Trophoblast cell (in vitro differentiated cells and primary cell): ENCODE results near the gene MRPS22.

Source experiments
- DNase-seq, 2 donors: peaks; one replicate each; pipeline ENCODE4 v3.0.0-alpha.2; 2016
- H2AFZ ChIP-seq: 2 replicates; pipeline ENCODE4 v1.6.1; 2013; ENCODE audit warnings: low read length, moderate library complexity, mild to moderate bottlenecking; ENCODE audit not compliant: insufficient read depth, poor library complexity
- H2AK5ac ChIP-seq: 2 replicates; pipeline ENCODE4 v1.6.1; 2013; ENCODE audit warnings: mild to moderate bottlenecking, low read length
- H2BK120ac ChIP-seq: 2 replicates; pipeline ENCODE4 v1.6.1; 2013; ENCODE audit warnings: low read length, mild to moderate bottlenecking, moderate library complexity; ENCODE audit not compliant: insufficient read depth, poor library complexity
- H2BK12ac ChIP-seq: 2 replicates; pipeline ENCODE4 v1.6.1; 2013; ENCODE audit warnings: mild to moderate bottlenecking, low read length, moderate library complexity
- H2BK5ac ChIP-seq: 2 replicates; pipeline ENCODE4 v1.6.1; 2013; ENCODE audit warnings: low read length, low read depth, moderate library complexity, mild to moderate bottlenecking; ENCODE audit not compliant: poor library complexity
- H3K14ac ChIP-seq: 2 replicates; pipeline ENCODE4 v1.6.1; 2013; ENCODE audit warnings: mild to moderate bottlenecking, low read length
- H3K18ac ChIP-seq: 2 replicates; pipeline ENCODE4 v1.6.1; 2013; ENCODE audit warnings: mild to moderate bottlenecking, low read length
- H3K23ac ChIP-seq: 2 replicates; pipeline ENCODE4 v1.6.1; 2013; ENCODE audit warnings: low read length
- H3K27ac ChIP-seq: 2 replicates; pipeline ENCODE4 v1.5.1; 2013; ENCODE audit warnings: low read depth, mild to moderate bottlenecking, inconsistent platforms, low read length, moderate library complexity
- H3K27me3 ChIP-seq: 2 replicates; pipeline ENCODE4 v1.6.1; 2013; ENCODE audit warnings: inconsistent platforms, mild to moderate bottlenecking, low read length, moderate library complexity; ENCODE audit not compliant: insufficient read depth
- H3K36me3 ChIP-seq, 2 experiments: 1 replicate in 1 of 2; 2 replicates in 1 of 2; pipeline ENCODE4 v1.6.1; 2013; ENCODE audit warnings: low read length in 2 of 2, mild to moderate bottlenecking in 2 of 2, moderate library complexity in 1 of 2; ENCODE audit not compliant: insufficient read depth in 2 of 2, control insufficient read depth in 1 of 2
- H3K4ac ChIP-seq: 2 replicates; pipeline ENCODE4 v1.6.1; 2013; ENCODE audit warnings: low read depth, mild to moderate bottlenecking, low read length, moderate library complexity
- H3K4me1 ChIP-seq, 2 experiments: 1 replicate in 1 of 2; 2 replicates in 1 of 2; pipeline ENCODE4 v1.6.1; 2013; ENCODE audit warnings: low read length in 2 of 2, mild to moderate bottlenecking in 2 of 2, moderate library complexity in 1 of 2; ENCODE audit not compliant: insufficient read depth in 2 of 2, control insufficient read depth in 1 of 2
- H3K4me2 ChIP-seq: 2 replicates; pipeline ENCODE4 v1.6.1; 2013; ENCODE audit warnings: inconsistent platforms, mild to moderate bottlenecking, low read length, moderate library complexity
- H3K4me3 ChIP-seq: 2 replicates; pipeline ENCODE4 v1.5.1; 2013; ENCODE audit warnings: mild to moderate bottlenecking, low read depth, low read length, inconsistent platforms
- H3K79me1 ChIP-seq: one replicate; pipeline ENCODE4 v1.6.1; 2013; ENCODE audit warnings: low read length
- H3K79me2 ChIP-seq: 2 replicates; pipeline ENCODE4 v1.6.1; 2013; ENCODE audit warnings: low read length, mild to moderate bottlenecking; ENCODE audit not compliant: control insufficient read depth, insufficient read depth, poor library complexity
- H3K9ac ChIP-seq: 2 replicates; pipeline ENCODE4 v1.6.1; 2013; ENCODE audit warnings: mild to moderate bottlenecking, low read length
- H3K9me3 ChIP-seq: 2 replicates; pipeline ENCODE4 v1.6.1; 2013; ENCODE audit warnings: low read depth, mild to moderate bottlenecking, control low read depth, inconsistent platforms, low read length; ENCODE audit not compliant: insufficient read depth
- H4K12ac ChIP-seq: 2 replicates; pipeline ENCODE4 v1.6.1; 2013; ENCODE audit warnings: low read depth, mild to moderate bottlenecking, low read length, moderate library complexity
- H4K8ac ChIP-seq: 2 replicates; pipeline ENCODE4 v1.6.1; 2013; ENCODE audit warnings: low read depth, mild to moderate bottlenecking, low read length, moderate library complexity
- H4K91ac ChIP-seq: one replicate; pipeline ENCODE4 v1.6.1; 2013; ENCODE audit warnings: low read depth, mild to moderate bottlenecking, low read length, moderate library complexity
- WGBS: extraction: QIAGEN DNeasy Blood & Tissue Kit; methylation state at CpG from one replicate; pipeline ENCODE4 v1.1.7; 2013; ENCODE audit warnings: missing lambda C conversion rate; ENCODE audit not compliant: insufficient read length, insufficient coverage; ENCODE audit errors: extremely low coverage; 5-methylcytosine and 5-hydroxymethylcytosine counted together

Gene MRPS22

DNA sequence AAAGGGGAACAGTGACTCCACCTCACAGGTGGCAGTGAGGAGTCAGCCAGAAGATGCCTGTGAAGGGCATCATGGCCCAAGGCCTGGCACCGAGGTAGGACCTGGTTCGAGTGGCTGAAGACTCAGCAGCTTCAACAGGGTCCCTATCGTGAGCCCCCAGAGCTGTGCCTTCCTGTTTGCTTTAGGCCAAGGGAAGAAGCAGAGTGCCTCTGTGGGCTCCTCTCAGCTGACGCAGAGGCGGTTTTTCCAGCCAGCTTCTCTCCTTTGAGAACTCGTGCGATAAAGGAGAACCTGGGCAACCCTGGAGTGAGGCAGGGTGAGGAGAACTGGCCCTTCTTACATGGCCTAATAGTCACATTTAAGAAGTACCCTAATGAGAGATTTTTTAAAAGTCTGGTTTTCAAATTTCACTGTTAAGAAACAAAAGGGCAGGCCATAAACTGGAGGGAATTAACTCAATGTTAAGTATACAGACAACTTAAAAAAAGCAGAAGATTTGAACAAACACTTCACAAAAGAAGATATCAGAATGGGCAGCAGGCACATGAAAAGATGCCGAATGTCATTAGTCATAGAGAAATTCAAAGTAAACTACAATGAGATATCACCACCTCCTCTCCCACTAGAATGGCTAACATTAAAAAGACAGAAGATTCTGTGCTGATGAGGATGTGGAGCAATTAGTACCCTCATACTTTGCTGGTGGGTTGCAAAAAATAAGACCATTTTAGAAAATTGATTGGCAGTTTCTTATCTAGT lies 23.1 kb upstream of the MRPS22 start:
- WGBS: no CpG with 5 or more reads among the region's 8 CpGs
- Histone ChIP-seq H3K36me3 (no peaks in the 10 kb centered on the region), H3K79me2 (no peaks in the 10 kb centered on the region), H2AK5ac (no peak overlapping the region), H4K8ac (no peak overlapping the region), H3K27ac (no peak overlapping the region), H3K27me3 (no peaks in the 10 kb centered on the region), H3K9ac (peak overlapping the region; percentile 14), H3K23ac (no peak overlapping the region), H4K91ac (no peak overlapping the region), H3K79me1 (no peaks in the 10 kb centered on the region), H3K4me3 (no peak overlapping the region), H2BK5ac (no peak overlapping the region), H4K12ac (no peak overlapping the region), H3K9me3 (no peaks in the 10 kb centered on the region), H2AFZ (no peak overlapping the region), H3K4me1 (peaks cover 4 to 5% of the 10 kb centered on the region in 2 experiments), H2BK12ac (no peak overlapping the region), H2BK120ac (no peak overlapping the region), H3K4ac (no peak overlapping the region), H3K14ac (no peak overlapping the region), H3K4me2 (no peak overlapping the region), H3K18ac (no peak overlapping the region)
- no peak for DNase-seq

DNA sequence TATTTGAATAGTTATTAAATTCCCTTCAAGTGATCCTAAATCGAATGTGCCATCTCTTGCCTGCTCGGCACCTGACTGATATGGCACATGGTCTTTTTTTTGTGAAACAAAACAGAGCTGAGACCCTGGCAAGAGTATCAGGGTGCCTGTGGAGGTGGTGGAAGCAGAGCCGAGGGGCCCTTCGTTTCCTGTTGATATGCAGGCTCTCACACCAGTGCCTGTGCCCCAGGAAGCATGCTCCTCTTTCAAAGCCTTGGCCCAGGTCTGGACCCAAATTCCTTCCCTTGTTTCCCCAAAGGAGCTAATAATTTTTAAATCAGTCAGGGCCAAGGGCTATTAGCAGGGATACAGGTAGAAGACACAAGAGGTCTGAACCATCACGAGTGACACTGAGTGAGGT lies 21.5 kb upstream of the MRPS22 start:
- no CpG with 5 or more reads among the region's 5 CpGs for WGBS
- no peak overlapping the region for H3K4me2 ChIP-seq
- no peak overlapping the region for H3K27ac ChIP-seq
- no peak overlapping the region for H3K14ac ChIP-seq
- H3K79me2 ChIP-seq: no peaks in the 10 kb centered on the region
- no peak overlapping the region for H3K4me3 ChIP-seq
- peaks cover 0 to under 1% of the 10 kb centered on the region in 2 experiments for H3K4me1 ChIP-seq
- no peak overlapping the region for H2AFZ ChIP-seq
- H4K91ac ChIP-seq: no peak overlapping the region
- H3K9me3 ChIP-seq: no peaks in the 10 kb centered on the region
- no peak overlapping the region for H3K18ac ChIP-seq
- H3K23ac ChIP-seq: no peak overlapping the region
- DNase-seq: no peak
- no peak overlapping the region for H2BK120ac ChIP-seq
- no peaks in the 10 kb centered on the region for H3K36me3 ChIP-seq
- H2BK12ac ChIP-seq: no peak overlapping the region
- H3K79me1 ChIP-seq: no peaks in the 10 kb centered on the region
- H2BK5ac ChIP-seq: no peak overlapping the region
- H3K4ac ChIP-seq: no peak overlapping the region
- H3K9ac ChIP-seq: no peak overlapping the region
- no peak overlapping the region for H4K8ac ChIP-seq
- no peaks in the 10 kb centered on the region for H3K27me3 ChIP-seq
- H4K12ac ChIP-seq: no peak overlapping the region
- no peak overlapping the region for H2AK5ac ChIP-seq

GRCh38 chr3:139323146-139323545 lies 20.7 kb upstream of the MRPS22 start:
- no peak overlapping the region for H3K18ac ChIP-seq
- no peak overlapping the region for H2BK12ac ChIP-seq
- no peaks in the 10 kb centered on the region for H3K79me1 ChIP-seq
- H4K91ac ChIP-seq: no peak overlapping the region
- H3K4me1 ChIP-seq: peaks cover 0 to 2% of the 10 kb centered on the region in 2 experiments
- no peak overlapping the region for H3K9ac ChIP-seq
- no CpG with 5 or more reads among the region's 7 CpGs for WGBS
- H3K9me3 ChIP-seq: no peaks in the 10 kb centered on the region
- H4K8ac ChIP-seq: no peak overlapping the region
- H3K4me2 ChIP-seq: no peak overlapping the region
- no peak overlapping the region for H3K4me3 ChIP-seq
- H3K4ac ChIP-seq: no peak overlapping the region
- H3K79me2 ChIP-seq: no peaks in the 10 kb centered on the region
- H2AFZ ChIP-seq: no peak overlapping the region
- no peaks in the 10 kb centered on the region for H3K27me3 ChIP-seq
- no peak overlapping the region for H3K14ac ChIP-seq
- DNase-seq: no peak
- no peak overlapping the region for H2AK5ac ChIP-seq
- H3K23ac ChIP-seq: no peak overlapping the region
- H2BK120ac ChIP-seq: no peak overlapping the region
- H3K27ac ChIP-seq: no peak overlapping the region
- no peaks in the 10 kb centered on the region for H3K36me3 ChIP-seq
- no peak overlapping the region for H4K12ac ChIP-seq
- H2BK5ac ChIP-seq: no peak overlapping the region

- H4K12ac ChIP-seq: no peak overlapping the region
- no CpG with 5 or more reads among the region's 5 CpGs for WGBS
- no peak overlapping the region for H2AK5ac ChIP-seq
- DNase-seq: no peak
- H3K79me2 ChIP-seq: no peaks in the 10 kb centered on the region
- no peak overlapping the region for H2BK120ac ChIP-seq
- H4K8ac ChIP-seq: no peak overlapping the region
- H3K36me3 ChIP-seq: no peaks in the 10 kb centered on the region
- no peak overlapping the region for H3K23ac ChIP-seq
- H3K4me2 ChIP-seq: no peak overlapping the region
- no peak overlapping the region for H2BK5ac ChIP-seq
- H3K4ac ChIP-seq: no peak overlapping the region
- no peak overlapping the region for H3K14ac ChIP-seq
- H3K18ac ChIP-seq: no peak overlapping the region
- no peaks in the 10 kb centered on the region for H3K9me3 ChIP-seq
- H2BK12ac ChIP-seq: no peak overlapping the region
- no peaks in the 10 kb centered on the region for H3K27me3 ChIP-seq
- H3K79me1 ChIP-seq: no peaks in the 10 kb centered on the region
- H3K4me1 ChIP-seq: peaks cover 3 to 4% of the 10 kb centered on the region in 2 experiments
- H2AFZ ChIP-seq: no peak overlapping the region
- no peak overlapping the region for H3K4me3 ChIP-seq
- no peak overlapping the region for H4K91ac ChIP-seq
- no peak overlapping the region for H3K27ac ChIP-seq
- no peak overlapping the region for H3K9ac ChIP-seq
Observed at GRCh38 chr3:139324456-139324855, 19.4 kb upstream of the MRPS22 start.
